Activated T-helper 17 cell treated with anti-CD3 and anti-CD28 coated beads, Interleukin-2, amount 50 U/mL, for 72 hours (primary cell): ENCODE results near the gene DAB2IP. TPM values are rescaled to one million over a fixed set of nuclear protein-coding genes. Genes with fewer than 3 reads are reported as not detected.

Source experiments
- ATAC-seq: fragments of 150-1000 bp; cut with Tn5 transposase; replicated peaks from 2 replicates; pipeline ENCODE4 v1.10.0; 2021; ENCODE audit warnings: mild to moderate bottlenecking, moderate library complexity
- H3K27ac Mint-ChIP-seq: one replicate; pipeline ENCODE4 v1.8.0; 2022; ENCODE audit warnings: mixed read lengths
- H3K27me3 Mint-ChIP-seq: one replicate; pipeline ENCODE4 v1.8.0; 2022; ENCODE audit warnings: mixed read lengths
- H3K36me3 Mint-ChIP-seq: one replicate; pipeline ENCODE4 v1.8.0; 2022; ENCODE audit warnings: low read depth, mild to moderate bottlenecking, mixed read lengths
- H3K4me1 Mint-ChIP-seq: one replicate; pipeline ENCODE4 v1.8.0; 2022; ENCODE audit warnings: mixed read lengths
- H3K4me3 Mint-ChIP-seq: one replicate; pipeline ENCODE4 v1.8.0; 2022; ENCODE audit warnings: mild to moderate bottlenecking, mixed read lengths
- H3K9me3 Mint-ChIP-seq: one replicate; pipeline ENCODE4 v1.8.0; 2022; ENCODE audit warnings: mixed read lengths
- total RNA-seq, 2 donors: library from RNA; stranded (reverse); gene quantifications; one replicate each; pipeline ENCODE4 v1.2.3, GENCODE V29; 2022

DAB2IP gene
- total RNA-seq, 2 donors from 2014 or later, result 0.09 TPM; not detected in 1

DNA sequence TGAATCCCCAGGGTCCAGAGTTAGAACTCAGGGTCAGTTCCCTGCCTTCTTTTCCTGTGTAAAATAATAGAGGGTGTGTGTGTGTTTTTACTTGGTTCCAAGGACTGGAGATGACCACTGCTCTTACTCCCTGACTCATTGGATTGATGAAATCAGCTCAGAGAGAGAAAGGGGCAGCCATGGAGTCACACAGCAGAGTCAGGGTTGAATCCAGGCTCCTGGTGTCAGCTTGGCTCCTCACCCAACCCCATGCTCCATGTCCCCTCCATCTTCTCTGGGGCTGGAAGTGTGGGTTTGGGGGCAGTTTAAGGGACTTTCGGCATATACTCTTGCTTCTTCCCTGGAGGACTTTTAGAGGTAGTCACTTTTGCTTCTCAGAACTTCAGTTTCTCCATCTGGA lies 21.6 kb downstream of the DAB2IP start:
- no peak overlapping the region for H3K27ac Mint-ChIP-seq

DNA sequence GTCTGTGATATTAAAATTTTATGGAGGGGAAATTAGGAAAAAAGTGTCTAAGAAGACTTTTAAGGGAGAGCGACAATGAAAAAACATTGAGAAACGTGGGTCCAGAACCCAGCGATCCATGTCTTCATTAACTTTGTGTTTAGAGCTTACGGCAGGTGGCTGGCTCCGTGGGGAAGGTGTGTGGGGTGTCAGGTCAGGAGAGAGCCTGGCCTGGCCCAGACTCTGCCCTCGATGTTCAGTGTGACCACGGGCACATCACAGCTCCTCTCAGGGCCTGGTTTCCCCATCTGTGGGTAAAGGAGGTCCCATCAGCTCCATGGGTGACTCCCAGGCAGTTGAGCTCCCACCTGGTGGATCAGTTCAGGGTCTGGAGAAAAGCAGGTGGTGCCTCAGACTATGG lies 22.1 kb downstream of the DAB2IP start:
- no peaks in the 10 kb centered on the region for H3K36me3 Mint-ChIP-seq
- no peaks in the 10 kb centered on the region for H3K9me3 Mint-ChIP-seq
- peaks cover 19% of the 10 kb centered on the region for H3K27me3 Mint-ChIP-seq
- ATAC-seq, result no peak
- no peaks in the 10 kb centered on the region for H3K4me1 Mint-ChIP-seq
- H3K27ac Mint-ChIP-seq, result no peak overlapping the region
- no peak overlapping the region for H3K4me3 Mint-ChIP-seq

More for the DNA sequence above, 21.6 kb downstream of the DAB2IP start:
- Mint-ChIP-seq H3K27me3 (peaks cover 19% of the 10 kb centered on the region), H3K4me3 (no peak overlapping the region), H3K4me1 (no peaks in the 10 kb centered on the region), H3K36me3 (no peaks in the 10 kb centered on the region), H3K9me3 (no peaks in the 10 kb centered on the region)
- no peak for ATAC-seq

GRCh38 chr9:121674017-121674416 lies 22.6 kb downstream of the DAB2IP start:
- no peaks in the 10 kb centered on the region for H3K4me1 Mint-ChIP-seq
- no peaks in the 10 kb centered on the region for H3K36me3 Mint-ChIP-seq
- H3K27ac Mint-ChIP-seq, result no peak overlapping the region
- no peak for ATAC-seq
- no peaks in the 10 kb centered on the region for H3K9me3 Mint-ChIP-seq
- peaks cover 19% of the 10 kb centered on the region for H3K27me3 Mint-ChIP-seq
- H3K4me3 Mint-ChIP-seq, result no peak overlapping the region

GRCh38 chr9:121674952-121675351 lies 23.5 kb downstream of the DAB2IP start:
- Mint-ChIP-seq H3K27ac (no peak overlapping the region), H3K27me3 (peaks cover 15% of the 10 kb centered on the region), H3K9me3 (no peaks in the 10 kb centered on the region), H3K4me1 (no peaks in the 10 kb centered on the region), H3K36me3 (no peaks in the 10 kb centered on the region), H3K4me3 (no peak overlapping the region)
- ATAC-seq, result no peak

GRCh38 chr9:121675381-121675780 lies 23.9 kb downstream of the DAB2IP start:
- Mint-ChIP-seq H3K27me3 (peaks cover 15% of the 10 kb centered on the region), H3K4me3 (no peak overlapping the region), H3K36me3 (no peaks in the 10 kb centered on the region), H3K27ac (no peak overlapping the region), H3K4me1 (no peaks in the 10 kb centered on the region), H3K9me3 (no peaks in the 10 kb centered on the region)
- ATAC-seq, result no peak

DNA sequence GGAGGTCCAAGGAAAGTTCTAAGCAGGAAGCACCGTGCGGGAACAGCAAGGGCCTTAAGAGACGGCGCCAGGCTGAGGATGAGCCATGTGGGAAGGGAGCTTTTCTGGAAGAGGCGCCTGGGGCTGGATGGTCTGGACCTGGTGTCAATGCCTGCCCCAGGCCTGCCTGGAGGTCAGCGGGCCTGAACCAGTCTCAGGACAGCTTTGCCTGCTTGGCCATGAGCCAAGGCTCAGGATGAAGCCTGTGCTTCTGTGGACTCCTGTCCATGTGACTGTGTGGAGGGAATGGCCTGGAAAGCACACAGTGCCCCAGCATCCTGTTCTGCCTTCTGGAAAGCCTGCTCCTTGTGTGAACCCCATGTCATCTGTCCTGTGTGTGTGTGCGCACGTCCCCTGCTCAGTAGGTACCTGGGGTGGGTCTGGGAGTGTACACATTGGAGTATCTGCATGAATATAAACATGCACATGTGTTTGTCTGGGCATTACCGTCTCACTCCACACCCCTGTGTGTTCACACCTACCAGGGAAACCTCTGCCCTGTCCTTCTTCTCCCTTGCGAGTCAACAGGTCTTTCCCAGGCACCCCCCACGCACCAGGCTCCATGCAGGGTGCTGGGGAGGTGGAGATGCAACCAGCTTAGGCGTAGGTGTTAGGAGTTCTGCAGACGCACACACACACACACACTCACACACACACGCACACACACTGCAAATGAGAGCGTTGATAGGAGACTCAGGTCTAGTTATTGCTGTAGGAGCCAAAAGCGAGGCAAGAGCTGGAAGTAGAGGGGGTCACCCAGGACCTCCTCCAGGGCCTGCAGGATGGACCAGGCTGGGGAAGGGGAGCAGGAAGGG lies 24.8 kb downstream of the DAB2IP start:
- H3K4me1 Mint-ChIP-seq, result no peaks in the 10 kb centered on the region
- no peaks in the 10 kb centered on the region for H3K9me3 Mint-ChIP-seq
- no peak overlapping the region for H3K4me3 Mint-ChIP-seq
- H3K27ac Mint-ChIP-seq, result no peak overlapping the region
- H3K36me3 Mint-ChIP-seq, result no peaks in the 10 kb centered on the region
- no peak for ATAC-seq
- peaks cover 12% of the 10 kb centered on the region for H3K27me3 Mint-ChIP-seq

DNA sequence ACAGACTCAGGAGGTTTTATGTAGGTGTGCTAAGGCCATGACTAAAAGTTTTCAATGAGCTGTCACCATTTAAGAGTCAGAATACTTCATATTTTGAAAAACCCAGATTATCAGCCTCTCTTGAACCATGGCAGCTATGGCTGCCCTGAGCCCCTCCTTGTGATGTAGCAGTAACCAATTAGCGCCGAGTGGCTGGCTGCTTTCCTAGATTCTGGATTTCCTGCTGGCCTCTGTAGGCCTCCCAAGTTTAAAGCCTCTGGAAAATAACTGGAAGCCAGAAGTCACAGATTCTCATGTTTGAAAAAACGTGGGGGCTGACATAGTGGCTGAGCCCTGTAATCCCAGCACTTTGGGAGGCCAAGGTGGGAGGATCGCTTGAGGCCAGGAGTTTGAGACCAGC lies 25.5 kb downstream of the DAB2IP start:
- Mint-ChIP-seq H3K4me1 (no peaks in the 10 kb centered on the region), H3K36me3 (no peaks in the 10 kb centered on the region), H3K4me3 (no peak overlapping the region), H3K9me3 (no peaks in the 10 kb centered on the region), H3K27ac (no peak overlapping the region), H3K27me3 (peaks cover 15% of the 10 kb centered on the region)
- no peak for ATAC-seq

DNA sequence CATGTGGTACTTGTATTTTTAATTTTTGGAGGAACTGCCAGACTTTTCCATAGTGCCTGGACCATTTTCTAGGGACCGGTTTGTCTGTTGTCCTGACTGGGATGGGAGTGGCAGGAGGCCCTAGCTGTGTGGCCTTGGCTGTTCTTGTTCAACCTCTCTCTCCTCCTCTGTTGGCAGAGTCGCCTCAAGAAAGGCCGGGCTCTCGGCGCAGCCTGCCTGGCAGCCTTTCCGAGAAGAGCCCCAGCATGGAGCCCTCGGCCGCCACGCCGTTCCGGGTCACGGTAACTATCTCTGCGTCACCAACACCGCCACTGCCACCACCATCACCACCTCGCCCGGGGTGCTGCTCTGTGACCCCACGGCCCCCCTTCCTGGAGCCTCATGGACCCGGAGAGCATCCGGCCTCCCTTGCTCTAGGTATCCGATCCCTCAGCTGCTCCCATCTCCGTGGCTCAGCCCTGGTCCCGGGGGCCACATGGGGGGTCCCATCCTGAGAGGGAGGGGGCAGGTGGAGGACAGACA lies 27.1 kb downstream of the DAB2IP start:
- peaks cover 14% of the 10 kb centered on the region for H3K27me3 Mint-ChIP-seq
- no peaks in the 10 kb centered on the region for H3K9me3 Mint-ChIP-seq
- no peaks in the 10 kb centered on the region for H3K4me1 Mint-ChIP-seq
- H3K27ac Mint-ChIP-seq, result no peak overlapping the region
- H3K36me3 Mint-ChIP-seq, result no peaks in the 10 kb centered on the region
- ATAC-seq, result no peak
- H3K4me3 Mint-ChIP-seq, result no peak overlapping the region

DNA sequence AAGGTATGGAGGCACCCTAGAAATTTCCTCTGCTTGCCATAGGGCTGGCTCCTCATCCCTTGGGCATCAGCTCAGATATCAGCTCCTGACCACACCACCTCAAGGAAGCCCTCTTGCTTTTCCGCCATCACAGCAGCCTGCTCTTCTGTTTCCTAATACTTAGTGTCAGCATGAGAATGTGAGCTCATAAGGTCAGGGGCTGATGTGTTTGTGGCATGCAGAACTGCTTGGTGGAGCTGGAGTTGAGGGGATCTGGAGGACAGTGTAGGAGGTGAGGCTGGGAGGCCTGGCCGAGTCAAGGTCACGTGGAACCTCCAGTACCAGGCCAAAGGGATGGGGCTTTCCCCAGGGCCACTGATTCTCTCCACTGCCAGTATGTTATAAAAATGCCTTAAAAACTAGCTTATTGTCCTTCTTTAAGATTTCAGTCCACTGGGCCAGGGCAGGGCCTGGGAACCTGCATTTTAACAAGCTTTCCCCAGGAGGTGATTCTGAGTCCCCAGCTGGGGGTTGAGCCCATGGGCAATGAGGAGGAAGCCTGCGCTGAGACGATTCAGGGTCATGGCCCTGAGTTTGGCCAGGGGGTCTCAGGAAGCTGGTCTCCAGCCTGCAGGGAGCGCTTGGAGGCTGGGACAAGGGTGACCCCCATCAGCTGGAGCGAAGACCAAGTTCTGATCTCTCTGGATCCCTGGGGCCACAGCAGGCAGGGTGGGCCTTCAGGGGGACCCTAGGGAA lies 28.6 kb downstream of the DAB2IP start:
- Mint-ChIP-seq H3K36me3 (no peaks in the 10 kb centered on the region), H3K4me1 (no peaks in the 10 kb centered on the region), H3K27me3 (peaks cover 15% of the 10 kb centered on the region), H3K9me3 (no peaks in the 10 kb centered on the region), H3K27ac (no peak overlapping the region), H3K4me3 (no peak overlapping the region)
- no peak for ATAC-seq

GRCh38 chr9:121681404-121681803 lies 30.0 kb downstream of the DAB2IP start:
- H3K36me3 Mint-ChIP-seq, result no peaks in the 10 kb centered on the region
- no peak for ATAC-seq
- no peak overlapping the region for H3K4me3 Mint-ChIP-seq
- no peaks in the 10 kb centered on the region for H3K9me3 Mint-ChIP-seq
- H3K27me3 Mint-ChIP-seq, result peaks cover 16% of the 10 kb centered on the region
- H3K4me1 Mint-ChIP-seq, result no peaks in the 10 kb centered on the region
- no peak overlapping the region for H3K27ac Mint-ChIP-seq

GRCh38 chr9:121682201-121682600 lies 30.8 kb downstream of the DAB2IP start:
- ATAC-seq, result no peak
- Mint-ChIP-seq H3K9me3 (no peaks in the 10 kb centered on the region), H3K36me3 (no peaks in the 10 kb centered on the region), H3K27ac (no peak overlapping the region), H3K4me3 (no peak overlapping the region), H3K27me3 (peaks cover 19% of the 10 kb centered on the region), H3K4me1 (no peaks in the 10 kb centered on the region)

GRCh38 chr9:121682926-121683515 lies 31.6 kb downstream of the DAB2IP start:
- Mint-ChIP-seq H3K27me3 (peaks cover 19% of the 10 kb centered on the region), H3K4me1 (no peaks in the 10 kb centered on the region), H3K9me3 (no peaks in the 10 kb centered on the region), H3K36me3 (no peaks in the 10 kb centered on the region), H3K27ac (no peak overlapping the region), H3K4me3 (no peak overlapping the region)
- ATAC-seq, result no peak

DNA sequence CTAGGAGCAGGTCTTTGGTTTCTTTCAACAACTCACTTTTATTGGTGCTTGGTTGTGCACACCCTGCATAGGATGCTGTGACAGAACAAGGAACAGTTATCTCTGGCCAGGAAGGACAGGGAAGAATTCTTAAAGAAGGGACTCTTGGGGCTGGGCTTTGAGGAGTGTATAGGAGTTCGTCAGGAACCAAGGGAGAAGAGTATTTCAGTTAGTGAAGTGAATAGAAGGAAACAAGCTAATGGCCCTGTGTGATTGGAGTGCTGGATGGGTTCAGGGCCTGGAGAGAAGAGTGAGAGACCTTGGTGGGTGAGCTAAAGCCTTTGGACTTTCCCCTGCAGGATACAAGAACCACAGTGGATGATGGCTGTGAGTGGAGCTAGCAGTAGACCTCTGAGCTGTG lies 32.2 kb downstream of the DAB2IP start:
- Mint-ChIP-seq H3K4me1 (no peaks in the 10 kb centered on the region), H3K27me3 (peaks cover 19% of the 10 kb centered on the region), H3K36me3 (no peaks in the 10 kb centered on the region), H3K9me3 (no peaks in the 10 kb centered on the region), H3K4me3 (no peak overlapping the region), H3K27ac (no peak overlapping the region)
- ATAC-seq, result no peak

GRCh38 chr9:121684381-121685145 lies 33.1 kb downstream of the DAB2IP start:
- no peaks in the 10 kb centered on the region for H3K4me1 Mint-ChIP-seq
- no peaks in the 10 kb centered on the region for H3K36me3 Mint-ChIP-seq
- H3K9me3 Mint-ChIP-seq, result no peaks in the 10 kb centered on the region
- no peak for ATAC-seq
- H3K4me3 Mint-ChIP-seq, result no peak overlapping the region
- peaks cover 19% of the 10 kb centered on the region for H3K27me3 Mint-ChIP-seq
- no peak overlapping the region for H3K27ac Mint-ChIP-seq
